GM19240 (cell line): ENCODE measurements around the gene APPBP2.
"Not testable (repeated sequence)": the region's sequence is repeated elsewhere in the genome, so short reads cannot be mapped to it uniquely, and the experiment has no call there.

Experiments used
- DNase-seq: peaks from one replicate; pipeline ENCODE4 v3.0.0; 2011; ENCODE audit warnings: low spot score; ENCODE audit not compliant: insufficient read length

Gene APPBP2

DNA sequence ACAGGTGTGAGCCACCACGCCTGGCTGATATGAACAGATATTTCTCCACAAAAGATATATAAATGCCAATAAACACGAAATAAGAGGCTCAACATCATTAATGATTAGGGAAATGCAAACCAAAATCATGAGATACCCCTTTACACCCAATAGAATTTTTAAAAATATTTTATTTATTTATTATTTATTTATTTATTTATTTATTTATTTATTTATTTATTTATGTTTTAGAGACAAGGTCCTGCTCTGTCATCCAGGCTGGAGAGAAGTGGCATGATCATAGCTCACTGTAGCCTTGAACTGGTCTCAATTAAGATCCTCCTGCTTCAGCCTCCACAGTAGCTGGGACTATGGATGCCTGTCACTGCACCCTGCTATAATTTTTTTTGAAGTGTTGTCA, 30.8 kb downstream of the APPBP2 start:
- DNase-seq: no peak

DNA sequence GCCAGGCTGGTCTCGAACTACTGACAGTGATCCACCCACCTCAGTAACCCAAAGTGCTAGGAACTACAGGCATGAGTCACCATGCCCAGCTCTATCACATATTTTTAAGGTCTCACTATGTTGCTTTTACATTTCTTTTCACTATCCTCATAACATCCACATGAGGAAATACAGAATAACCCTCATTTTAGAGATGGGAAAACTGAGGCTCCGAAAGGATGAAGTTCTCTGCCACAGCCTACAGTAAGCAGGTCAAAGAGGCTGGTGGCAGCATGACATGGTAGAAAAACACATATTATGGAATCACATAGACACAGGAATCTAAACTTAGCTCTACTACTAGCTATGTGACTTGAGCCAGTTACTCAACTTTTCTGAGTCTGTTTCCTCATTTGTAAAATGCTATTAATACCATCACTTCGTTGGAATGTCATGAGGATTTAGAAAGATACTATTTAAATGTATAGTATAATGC, 32.2 kb downstream of the APPBP2 start:
- DNase-seq: no peak

DNA sequence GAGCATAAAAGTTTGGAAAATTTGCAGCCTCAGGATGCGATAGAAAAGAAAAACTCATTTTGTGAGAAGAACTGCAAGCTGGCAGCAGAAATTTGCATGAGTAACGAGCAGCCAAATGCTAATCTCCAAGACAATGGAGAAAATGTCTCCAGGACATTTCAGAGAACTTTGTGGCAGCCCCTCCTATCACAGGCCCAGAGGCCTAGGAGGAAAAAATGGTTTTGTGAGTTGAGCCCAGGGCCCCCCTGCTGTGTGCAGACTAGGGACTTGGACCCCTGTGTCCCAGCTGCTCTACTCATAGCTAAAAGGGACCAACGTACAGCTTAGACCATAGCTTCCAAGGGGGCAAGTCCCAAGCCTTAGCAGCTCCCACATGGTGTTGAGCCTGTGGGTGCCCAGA, 34.3 kb downstream of the APPBP2 start:
- DNase-seq: no peak

DNA sequence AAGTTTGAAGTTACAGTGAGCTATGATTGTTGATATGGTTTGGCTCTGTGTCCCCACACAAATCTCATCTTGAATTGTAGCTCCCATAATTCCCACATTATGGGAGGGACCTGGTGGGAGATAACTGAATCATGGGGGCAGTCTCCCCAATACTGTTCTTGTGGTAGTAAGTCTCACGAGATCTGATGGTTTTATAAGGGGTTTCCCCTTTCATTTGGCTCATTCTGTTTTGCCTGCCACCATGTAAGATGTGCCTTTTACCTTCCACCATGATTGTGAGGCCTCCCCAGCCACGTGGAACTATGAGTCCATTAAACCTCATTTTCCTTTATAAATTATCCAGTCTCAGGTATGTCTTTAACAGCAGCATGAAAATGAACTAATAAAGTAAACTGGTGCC, 35.4 kb downstream of the APPBP2 start:
- DNase-seq: not testable (repeated sequence)

DNA sequence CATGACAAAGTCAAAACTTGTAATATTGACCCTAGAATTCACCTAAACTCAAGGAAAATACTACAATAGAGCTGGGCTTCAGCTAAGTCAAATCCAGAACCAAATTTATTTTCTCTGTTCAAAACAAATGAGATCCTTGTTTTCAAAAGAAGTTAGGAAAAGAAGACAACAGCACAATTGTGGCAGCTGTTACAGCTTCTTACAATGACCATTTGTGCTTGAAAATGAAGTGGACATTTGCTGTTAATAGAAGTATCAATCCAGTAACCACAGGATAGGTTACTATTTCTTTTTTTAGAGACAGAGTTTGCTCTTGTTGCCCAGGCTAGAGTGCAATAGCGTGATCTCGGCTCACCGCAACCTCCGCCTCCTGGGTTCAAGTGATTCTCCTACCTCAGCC, 44.4 kb downstream of the APPBP2 start:
- DNase-seq: no peak

DNA sequence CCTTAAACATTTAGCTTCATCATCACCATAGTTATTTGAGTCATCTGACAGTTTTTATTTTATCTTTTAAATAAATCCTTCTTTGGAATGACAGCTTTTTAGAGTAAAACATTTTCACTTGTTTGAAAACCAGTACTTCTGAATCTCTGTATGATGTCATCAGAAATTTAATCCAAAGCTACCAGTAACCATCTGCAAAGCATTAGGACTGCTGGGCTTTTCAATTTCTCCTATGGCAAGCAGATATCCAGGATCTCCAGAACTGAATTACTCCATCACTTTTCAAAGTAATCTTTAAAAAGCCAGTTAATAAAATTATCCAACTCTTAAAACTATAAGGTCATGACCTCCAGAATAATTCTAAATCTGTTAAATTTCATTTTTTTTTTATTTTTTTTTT, 52.3 kb downstream of the APPBP2 start:
- DNase-seq: no peak

DNA sequence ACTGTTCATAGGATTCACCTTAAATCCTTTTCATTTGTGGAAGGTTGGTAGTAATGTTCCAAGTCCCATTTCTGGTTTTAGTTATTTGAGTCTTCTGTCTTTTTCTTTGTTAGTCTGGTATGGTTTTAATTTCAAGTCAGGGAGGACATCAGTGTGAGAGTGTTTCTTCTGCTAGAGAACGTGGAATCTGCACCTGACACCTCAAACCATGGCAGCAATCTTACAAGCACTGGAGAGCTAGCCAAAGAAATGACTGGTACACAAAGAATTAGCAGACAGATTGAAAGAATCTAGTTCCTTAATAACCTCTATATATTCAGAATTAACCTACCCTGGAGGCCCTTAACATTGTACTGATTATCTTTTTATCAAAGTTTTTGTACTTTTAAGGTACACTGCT, 53.6 kb downstream of the APPBP2 start:
- DNase-seq: no peak

DNA sequence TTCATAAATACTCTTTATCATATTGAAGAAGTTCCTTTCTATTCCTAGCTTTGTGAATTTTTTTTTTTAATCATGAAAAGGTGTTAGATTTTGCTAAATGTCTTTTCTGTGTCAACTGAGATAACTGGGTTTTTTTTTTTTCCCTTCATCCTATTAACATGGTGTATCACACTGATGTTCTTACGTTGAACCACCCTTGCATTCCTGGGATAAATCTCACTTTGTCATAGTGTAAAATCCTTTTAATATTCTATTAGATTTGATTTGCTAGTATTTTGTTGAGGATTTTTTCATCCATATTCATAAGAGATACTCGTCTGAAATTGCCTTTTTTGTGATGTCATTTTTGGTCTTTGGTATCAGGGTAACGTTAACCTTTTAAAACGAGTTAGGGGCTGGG, 54.6 kb downstream of the APPBP2 start:
- no peak for DNase-seq

DNA sequence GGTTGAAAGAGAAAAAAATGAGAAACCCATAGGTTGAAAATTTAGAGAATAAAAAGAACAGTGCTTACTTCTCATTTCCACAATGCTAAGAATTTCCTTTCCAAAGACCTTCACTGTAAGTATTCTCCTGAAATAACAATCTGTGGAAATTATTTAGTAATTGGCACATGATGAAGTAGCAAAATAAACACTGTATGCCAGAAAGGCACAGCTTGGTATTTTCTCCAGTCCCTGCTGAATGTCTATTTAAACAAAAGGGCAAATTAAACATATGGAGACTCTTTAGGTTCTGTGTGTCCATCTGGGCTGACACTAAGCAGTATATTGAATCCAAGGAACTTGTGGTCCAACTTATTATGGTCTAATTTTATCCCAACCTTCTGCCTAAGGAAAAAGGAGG, 57.7 kb downstream of the APPBP2 start:
- DNase-seq: no peak

DNA sequence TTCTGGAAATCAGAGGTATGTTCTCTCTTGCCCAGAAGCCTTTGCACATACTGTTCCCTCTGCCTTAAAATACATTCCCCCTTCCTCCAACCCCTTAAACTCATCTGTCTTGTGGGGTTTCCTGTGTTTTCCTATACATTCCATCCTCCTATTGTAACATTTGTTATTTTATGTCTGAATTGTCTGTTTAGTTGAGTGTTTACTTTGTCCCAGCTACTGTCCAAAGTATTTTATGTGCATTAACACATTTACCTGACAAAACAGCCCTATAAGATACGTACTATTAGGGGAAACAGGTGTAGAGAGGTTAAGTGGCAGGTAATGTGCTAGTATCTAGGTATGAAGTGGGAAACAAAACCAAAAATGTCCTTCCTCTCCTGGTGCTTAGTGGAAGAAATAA, 61.7 kb downstream of the APPBP2 start:
- no peak for DNase-seq

DNA sequence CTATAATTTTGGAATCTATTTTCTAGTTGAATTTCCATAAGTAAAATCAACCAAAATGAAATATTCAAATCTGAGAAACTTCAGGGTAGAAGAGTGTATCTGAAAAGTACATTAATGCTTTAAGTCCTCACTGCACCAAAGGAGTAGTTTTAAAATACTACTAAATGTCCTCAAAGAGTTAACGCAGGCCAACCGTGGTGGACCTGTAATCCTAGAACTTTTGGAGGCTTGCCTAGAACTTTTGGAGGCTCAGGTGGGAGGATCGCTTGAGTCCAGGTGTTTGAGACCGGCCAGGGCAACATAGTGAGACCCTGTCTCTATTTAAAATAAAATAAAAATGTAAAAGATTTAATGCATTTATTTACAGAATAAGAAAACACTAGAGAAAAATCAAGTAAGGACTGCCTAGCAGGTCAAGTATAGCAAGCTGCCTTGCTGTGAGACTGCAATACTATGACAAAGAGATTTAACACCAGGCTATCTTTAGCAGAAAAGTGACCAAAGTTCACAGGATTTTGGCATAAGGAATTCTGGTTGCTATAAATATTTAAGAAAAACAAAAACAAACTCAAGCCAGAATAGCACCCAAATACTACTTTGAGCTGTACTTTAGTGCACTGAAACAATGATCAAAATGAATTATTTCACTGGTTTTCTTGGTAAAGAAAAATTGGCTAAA, 62.7 kb downstream of the APPBP2 start:
- DNase-seq: no peak

DNA sequence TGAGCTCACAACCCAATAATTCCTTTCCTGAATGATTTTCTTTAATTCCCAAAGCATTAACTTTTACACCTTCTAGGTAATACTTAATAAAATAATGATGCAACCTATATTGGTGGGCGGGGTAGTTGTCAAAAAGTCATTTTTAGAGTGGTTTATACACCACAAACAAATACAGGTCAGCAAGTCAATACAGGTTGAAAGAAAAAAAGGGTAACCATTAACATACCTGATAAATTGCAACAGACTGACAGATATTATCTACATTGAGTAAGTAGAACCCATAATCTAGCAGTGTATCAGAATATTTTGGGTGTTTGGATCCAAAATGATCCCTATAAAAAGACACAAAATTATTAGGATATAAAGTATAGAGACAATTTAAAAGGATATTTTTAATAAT, 64.5 kb downstream of the APPBP2 start:
- no peak for DNase-seq

DNA sequence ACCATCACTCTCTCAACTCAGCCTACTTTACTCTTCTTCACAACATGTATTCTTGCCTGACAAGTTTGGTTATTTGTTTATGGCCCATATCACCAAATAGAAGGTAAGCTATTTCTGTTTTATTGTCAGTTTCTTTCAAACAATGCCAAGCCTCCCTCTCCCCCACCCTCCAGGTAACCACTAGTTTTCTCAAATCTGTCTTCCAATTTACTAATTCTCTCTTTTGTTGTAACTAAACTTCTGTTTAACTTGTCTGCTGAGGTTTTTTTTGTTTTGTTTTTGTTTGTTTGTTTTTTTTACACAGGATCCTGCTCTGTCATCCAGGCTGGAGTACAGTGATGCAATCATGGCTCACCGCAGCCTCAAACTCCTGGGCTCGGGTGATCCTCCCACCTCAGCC, 68.9 kb downstream of the APPBP2 start:
- DNase-seq: no peak

DNA sequence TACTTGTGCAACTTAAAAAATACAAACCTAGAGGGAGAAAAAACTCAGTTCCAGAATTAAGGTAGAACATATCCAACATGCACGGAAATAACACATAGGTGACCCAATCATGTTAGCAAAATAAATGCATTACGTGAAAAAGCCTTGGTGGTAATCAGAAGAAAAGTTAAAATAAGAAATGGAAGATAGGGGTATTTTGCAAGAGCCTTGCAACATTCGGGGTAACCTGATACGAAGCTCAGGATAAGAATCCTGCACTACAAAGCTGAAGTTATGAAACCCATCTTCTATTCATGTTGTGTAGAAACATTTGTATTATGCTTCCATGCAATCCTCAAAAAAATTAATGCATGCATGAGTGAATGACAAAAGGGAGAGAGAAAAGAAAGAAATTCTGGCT, 70.7 kb downstream of the APPBP2 start:
- DNase-seq: no peak

DNA sequence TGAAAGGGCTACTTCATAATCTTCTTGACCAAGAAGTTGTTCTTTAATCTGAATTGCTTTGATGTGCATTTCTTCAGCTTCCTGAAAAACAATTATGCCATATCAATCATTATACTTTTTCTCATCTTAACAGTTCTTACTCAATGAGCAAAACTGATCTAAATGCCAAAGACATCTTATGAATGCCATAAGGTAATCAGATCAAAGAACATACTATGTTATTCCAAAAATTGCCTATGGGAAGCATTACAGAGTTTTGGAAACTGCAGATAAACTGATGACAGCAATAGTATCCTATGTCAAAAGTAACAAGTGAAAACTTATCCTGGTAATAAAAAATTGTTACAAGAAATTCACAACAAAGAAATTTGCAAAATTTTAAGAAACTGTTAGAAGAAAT, 74.1 kb downstream of the APPBP2 start:
- DNase-seq: no peak

DNA sequence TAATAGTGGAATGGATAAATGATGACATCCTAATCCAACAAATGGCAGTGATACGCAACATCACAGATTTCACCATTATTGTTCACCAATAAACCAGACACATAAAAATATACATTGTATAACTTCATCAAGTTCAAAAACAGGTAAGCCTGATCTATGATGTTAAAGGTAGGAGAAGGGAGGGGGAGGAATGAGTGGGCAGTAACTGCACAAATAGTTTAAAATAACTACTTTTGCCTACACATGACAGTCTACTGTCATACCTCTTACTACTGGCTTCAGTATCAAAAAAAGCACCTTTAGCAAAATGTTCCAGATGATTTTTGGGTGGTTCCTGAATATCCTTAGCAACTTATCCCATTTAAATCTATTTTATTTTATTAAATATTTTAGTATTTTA, 75.0 kb downstream of the APPBP2 start:
- DNase-seq: no peak

DNA sequence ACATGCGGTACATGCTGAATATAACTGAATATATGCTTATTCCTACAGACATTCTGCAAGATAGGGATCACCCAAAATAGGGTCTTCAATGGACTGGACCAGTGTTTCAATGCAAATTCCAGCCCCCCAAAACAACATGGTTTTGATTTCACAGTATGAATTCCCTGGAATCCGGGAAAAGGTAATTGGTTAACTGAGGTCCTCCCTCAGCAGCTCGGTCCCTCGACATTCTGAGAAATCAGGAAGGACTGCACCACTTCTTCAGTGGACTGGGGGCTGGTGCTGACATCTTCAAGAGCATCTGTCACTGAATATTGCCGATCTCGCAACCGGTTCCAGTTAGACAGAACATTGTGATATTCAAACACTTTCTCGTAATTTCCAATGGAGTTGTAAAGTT, 78.7 kb downstream of the APPBP2 start:
- DNase-seq: no peak

DNA sequence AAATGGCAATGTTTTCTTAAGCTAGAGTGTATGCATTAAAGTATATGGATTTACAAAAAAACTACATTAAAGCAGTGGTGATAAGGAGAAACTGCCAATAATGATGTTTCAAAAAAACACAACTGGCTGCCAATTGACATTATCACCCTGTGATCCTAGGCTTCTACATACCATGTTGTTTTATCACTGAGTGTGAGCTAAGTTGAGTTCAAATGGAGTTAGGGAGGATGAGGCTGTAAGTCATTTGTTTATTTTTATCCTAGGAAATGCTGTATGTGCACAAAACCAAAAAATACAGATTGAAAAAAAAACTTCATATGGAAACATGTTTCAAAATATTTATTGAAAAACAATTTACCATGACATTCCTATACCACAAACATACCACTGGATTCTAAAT, 80.9 kb downstream of the APPBP2 start:
- DNase-seq: no peak

DNA sequence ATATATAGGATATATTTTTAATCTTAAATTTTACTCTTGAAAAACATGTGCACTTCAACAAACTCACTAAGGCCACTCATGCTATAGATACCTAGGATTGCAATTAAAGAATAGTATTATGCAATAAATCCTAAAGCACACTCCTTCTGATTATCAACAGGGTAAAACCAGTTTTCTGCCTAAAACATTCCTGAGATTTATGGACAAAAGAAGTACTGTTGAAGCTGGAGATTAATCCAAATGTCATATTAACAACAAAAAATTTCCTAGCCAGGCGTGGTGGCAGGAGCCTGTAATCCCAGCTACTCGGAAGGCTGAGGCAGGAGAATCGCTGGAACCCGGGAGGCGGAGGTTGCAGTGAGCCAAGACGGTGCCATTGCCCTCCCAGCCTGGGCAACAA, 82.3 kb downstream of the APPBP2 start:
- no peak for DNase-seq

DNA sequence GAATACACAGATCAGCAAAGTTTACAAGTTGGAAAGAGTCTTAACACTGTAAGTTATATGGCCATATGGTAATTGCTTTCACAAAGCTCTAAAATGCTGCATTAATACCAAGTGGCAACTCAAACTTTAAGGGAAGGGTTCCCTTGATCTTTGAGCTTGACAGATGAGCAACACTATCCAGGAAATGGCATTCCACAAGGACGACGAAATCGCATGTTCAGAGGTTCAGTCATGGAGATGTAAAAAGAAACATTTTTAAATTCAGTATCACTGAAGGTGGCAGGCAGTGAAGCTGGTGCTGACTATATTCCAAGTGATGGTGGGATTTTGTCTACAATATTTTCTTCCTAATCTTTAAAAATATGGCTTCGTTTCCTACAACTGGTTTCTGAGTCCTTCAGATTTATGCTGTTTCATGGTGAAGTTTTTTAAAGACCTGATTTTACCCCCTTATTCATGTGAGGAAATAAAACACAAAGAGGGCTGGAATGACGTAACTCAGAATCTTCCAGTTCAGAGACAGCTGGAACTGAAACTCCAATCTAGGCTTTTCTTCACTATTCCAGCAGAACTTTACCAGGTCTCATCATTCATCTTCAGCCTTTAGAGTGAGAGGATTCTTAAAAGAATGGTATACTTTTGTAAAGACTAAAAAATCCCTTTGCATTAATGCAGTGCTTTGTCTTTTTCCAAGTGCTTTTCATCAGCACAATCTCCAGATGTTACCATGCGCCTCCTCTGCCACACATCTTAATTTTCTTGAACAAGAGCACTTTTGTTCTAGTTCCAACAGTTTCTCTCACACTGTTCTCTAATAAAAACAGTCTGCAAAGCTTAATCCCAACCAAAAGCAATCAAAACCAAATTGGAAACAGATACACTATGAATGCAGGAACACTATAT, 83.5 kb downstream of the APPBP2 start:
- no peak for DNase-seq

DNA sequence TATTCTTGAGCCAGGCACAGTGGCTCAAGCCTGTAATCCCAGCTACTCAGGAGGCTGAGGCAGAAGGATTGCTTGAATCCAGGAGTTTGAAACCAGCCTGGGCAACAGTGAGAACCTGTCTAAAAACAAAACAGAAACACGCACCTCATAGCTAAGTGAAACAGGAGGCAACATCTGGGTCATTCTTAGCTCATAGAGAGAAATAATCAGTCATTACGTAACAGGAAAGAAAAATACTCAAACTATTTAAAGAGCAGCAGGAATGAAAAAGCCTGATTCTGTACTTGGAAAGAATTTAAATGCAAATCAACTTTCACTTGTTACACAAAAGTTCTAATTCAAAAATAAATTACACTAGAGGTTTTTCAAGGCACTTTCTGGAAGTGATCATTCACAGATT, 86.5 kb downstream of the APPBP2 start:
- DNase-seq: no peak

DNA sequence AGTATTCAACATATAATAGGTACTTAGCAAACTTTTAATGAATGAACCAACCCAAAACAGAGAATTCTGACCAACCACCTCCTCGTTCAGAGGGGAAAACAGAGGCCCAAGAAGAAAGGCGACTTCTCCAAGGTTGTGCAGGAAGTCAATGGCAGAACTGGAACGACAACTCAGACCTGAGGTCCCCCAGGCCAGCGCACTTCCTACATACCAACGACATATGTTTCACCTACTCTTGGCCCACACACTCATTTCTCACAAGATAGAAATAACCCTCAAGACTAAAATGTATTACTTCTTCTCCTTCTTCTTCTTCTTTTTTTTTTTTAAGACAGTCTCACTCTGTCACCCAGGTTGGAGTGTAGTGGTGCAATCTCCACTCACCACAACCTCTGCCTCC, 89.4 kb downstream of the APPBP2 start:
- no peak for DNase-seq
